ENCODE measurements around the gene NFATC1.

NFATC1 gene

DNA sequence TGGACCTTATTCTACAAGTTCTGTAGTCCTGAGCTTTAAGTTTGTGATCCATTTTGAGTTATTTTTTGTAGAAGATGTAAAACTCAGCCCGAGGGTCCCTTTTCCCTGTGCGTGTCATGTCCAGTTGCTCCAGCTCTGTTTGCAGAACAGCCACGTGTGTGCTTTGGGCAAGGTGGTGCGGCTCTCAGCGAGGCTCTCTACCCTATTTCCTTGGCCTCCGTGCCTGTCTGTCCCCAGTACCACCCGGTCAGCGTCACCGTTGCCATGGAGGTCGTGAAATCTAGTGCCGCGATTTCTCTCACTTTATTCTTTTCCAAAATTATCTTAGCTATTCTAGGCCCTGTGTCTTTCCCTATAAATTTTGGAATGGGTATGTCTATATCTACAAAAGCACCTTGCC, 142.9 kb downstream of the NFATC1 start:
- no peaks in the 10 kb centered on the region for H3K36me3 ChIP-seq (ENCODE audit: control insufficient read depth, insufficient read depth, low read length)
- no peak overlapping the region for H3K4me2 ChIP-seq (ENCODE audit: low read length)
- no peaks in the 10 kb centered on the region for H3K9me3 ChIP-seq (ENCODE audit: control insufficient read depth, low read length)
- H3K27ac ChIP-seq, result no peak overlapping the region
- no peak overlapping the region for H3K9ac ChIP-seq
- H3K4me3 ChIP-seq (ENCODE audit: low read depth, low read length), result no peak overlapping the region
- no peaks in the 10 kb centered on the region for H3K4me1 ChIP-seq
- H3K27me3 ChIP-seq (ENCODE audit: control insufficient read depth, insufficient read depth, low read length), result no peaks in the 10 kb centered on the region
- H2AFZ ChIP-seq, result no peak overlapping the region
- TF ChIP-seq, protein P1, sequence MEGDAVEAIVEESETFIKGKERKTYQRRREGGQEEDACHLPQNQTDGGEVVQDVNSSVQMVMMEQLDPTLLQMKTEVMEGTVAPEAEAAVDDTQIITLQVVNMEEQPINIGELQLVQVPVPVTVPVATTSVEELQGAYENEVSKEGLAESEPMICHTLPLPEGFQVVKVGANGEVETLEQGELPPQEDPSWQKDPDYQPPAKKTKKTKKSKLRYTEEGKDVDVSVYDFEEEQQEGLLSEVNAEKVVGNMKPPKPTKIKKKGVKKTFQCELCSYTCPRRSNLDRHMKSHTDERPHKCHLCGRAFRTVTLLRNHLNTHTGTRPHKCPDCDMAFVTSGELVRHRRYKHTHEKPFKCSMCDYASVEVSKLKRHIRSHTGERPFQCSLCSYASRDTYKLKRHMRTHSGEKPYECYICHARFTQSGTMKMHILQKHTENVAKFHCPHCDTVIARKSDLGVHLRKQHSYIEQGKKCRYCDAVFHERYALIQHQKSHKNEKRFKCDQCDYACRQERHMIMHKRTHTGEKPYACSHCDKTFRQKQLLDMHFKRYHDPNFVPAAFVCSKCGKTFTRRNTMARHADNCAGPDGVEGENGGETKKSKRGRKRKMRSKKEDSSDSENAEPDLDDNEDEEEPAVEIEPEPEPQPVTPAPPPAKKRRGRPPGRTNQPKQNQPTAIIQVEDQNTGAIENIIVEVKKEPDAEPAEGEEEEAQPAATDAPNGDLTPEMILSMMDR (IDR thresholded peaks at IDR 0.05), result no peak
- H3K79me2 ChIP-seq, result no peaks in the 10 kb centered on the region

DNA sequence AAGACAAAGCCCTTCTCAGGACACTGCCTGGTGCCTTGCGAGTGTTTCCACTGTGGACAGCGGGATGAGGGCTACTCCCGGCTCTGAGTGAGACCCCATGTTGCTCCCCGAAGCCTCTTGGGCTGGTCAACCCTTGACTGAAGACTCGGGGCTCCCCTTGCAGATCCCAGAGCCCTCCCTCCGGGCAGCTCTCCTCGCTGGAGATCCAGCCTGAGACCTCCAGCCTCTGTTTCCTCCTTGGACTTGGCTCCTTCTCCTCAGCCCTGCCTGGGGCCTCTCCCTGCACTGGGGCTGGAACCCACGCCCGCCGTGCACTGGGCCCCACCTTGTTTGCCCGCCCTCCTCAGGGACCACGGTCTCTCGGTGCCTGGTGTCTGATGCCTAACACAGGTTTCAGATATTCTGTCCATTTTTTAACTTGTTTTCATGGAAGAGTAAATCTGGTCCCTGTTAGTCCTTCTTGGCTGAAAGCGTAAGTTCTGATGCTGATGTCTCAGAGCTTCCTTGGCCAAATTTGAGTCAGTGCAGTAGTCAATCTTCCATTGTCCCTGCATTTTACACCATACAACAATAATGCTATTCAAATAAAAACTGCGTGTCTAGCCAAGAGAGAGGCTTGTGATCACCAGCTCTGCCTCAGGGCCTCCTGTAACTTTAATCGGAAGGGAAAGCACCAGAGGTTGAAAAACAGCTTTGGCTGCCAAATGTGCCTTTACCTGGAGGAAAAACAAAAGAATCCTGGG, 144.6 kb downstream of the NFATC1 start:
- H3K79me2 ChIP-seq, result no peaks in the 10 kb centered on the region
- H3K27ac ChIP-seq, result no peak overlapping the region
- no peak overlapping the region for H3K4me2 ChIP-seq (ENCODE audit: low read length)
- TF ChIP-seq, protein P1 (IDR thresholded peaks at IDR 0.05), result no peak
- no peaks in the 10 kb centered on the region for H3K36me3 ChIP-seq (ENCODE audit: control insufficient read depth, insufficient read depth, low read length)
- no peaks in the 10 kb centered on the region for H3K27me3 ChIP-seq (ENCODE audit: control insufficient read depth, insufficient read depth, low read length)
- H3K9ac ChIP-seq, result no peak overlapping the region
- no peaks in the 10 kb centered on the region for H3K9me3 ChIP-seq (ENCODE audit: control insufficient read depth, low read length)
- no peak overlapping the region for H2AFZ ChIP-seq
- H3K4me3 ChIP-seq (ENCODE audit: low read depth, low read length), result no peak overlapping the region
- H3K4me1 ChIP-seq, result no peaks in the 10 kb centered on the region

DNA sequence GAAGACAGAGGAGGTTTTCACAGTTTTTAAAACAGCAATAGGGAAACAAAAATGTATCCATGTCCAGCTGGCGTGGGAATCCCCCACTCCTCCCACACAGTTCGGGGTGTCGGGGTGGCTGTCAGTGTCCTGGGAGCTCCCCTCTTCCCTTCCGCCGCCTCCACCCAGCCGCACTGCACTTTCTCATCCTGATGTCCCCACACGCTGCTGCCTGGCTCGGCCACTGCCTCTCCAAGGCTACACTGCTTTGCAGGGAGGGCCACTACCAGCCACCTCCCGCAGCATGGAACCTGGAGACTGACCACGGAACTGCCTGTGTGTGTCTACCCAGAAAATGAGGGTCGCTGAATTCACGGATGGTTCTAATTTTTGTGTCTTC, 145.2 kb downstream of the NFATC1 start:
- Histone ChIP-seq H3K27ac (no peak overlapping the region), H3K4me3 (ENCODE audit: low read depth, low read length) (no peak overlapping the region), H2AFZ (no peak overlapping the region), H3K4me1 (no peaks in the 10 kb centered on the region), H3K79me2 (no peaks in the 10 kb centered on the region), H3K27me3 (ENCODE audit: control insufficient read depth, insufficient read depth, low read length) (no peaks in the 10 kb centered on the region), H3K9ac (no peak overlapping the region), H3K9me3 (ENCODE audit: control insufficient read depth, low read length) (no peaks in the 10 kb centered on the region), H3K36me3 (ENCODE audit: control insufficient read depth, insufficient read depth, low read length) (no peaks in the 10 kb centered on the region), H3K4me2 (ENCODE audit: low read length) (no peak overlapping the region)
- TF ChIP-seq, protein P1 (IDR thresholded peaks at IDR 0.05), result no peak

DNA sequence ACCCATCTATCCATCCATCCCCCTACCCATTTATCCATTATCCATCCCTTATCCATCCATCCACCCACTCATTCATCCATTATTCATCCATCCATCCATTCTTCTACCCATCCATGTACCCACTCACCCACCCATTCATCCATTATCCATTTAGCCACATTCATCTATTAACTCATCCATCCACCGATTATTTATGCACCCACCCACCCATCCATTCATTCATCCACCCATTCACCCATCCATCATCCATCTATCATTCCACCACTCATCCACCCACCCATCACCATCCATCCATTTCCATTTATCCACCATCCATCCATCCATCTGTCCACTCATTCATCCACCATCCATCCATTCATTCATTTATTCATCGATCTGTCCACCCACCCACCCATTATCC, 146.5 kb downstream of the NFATC1 start:
- Histone ChIP-seq H3K4me2 (ENCODE audit: low read length) (no peak overlapping the region), H3K27ac (no peak overlapping the region)

More for the DNA sequence above, 146.5 kb downstream of the NFATC1 start:
- Histone ChIP-seq H3K9me3 (ENCODE audit: control insufficient read depth, low read length) (no peaks in the 10 kb centered on the region), H3K4me1 (no peaks in the 10 kb centered on the region), H3K9ac (no peak overlapping the region), H2AFZ (no peak overlapping the region), H3K27me3 (ENCODE audit: control insufficient read depth, insufficient read depth, low read length) (no peaks in the 10 kb centered on the region), H3K4me3 (ENCODE audit: low read depth, low read length) (no peak overlapping the region), H3K79me2 (no peaks in the 10 kb centered on the region), H3K36me3 (ENCODE audit: control insufficient read depth, insufficient read depth, low read length) (no peaks in the 10 kb centered on the region)
- TF ChIP-seq, protein P1 (IDR thresholded peaks at IDR 0.05), result no peak

Measured in parathyroid adenoma (tissue), 2 donors.